ENCODE results near the gene PTPRK. TPM values are rescaled to one million over a fixed set of nuclear protein-coding genes. Genes with fewer than 3 reads are reported as not detected.

PTPRK gene
- total and polyA plus RNA-seq, 9 of the 15 experiments (the other 6 are each of a cell fraction or from before 2014, with no cell fraction given) = 0.04 to 0.51 TPM; not detected in 7

DNA sequence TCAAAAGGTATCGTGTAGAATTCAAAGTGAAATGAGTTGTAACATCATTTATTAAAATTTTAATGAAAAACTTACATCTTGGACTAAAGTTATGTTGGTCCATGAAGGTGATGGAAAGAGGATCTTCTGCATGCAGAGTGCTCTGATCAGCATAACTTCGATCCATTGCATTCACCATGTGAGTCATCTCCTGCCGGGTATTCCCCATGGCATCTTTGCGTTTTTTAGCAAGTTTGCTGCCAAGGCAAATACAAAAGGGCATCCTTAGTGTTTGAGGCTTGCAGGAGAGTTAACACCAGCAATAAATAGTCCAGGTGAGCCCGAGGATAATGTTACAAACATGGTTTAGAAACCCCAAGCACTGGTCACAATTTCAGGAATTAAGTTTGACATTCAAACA lies 515.4 kb downstream of the PTPRK start:
- 0% methylated on average over 5 of the region's 5 CpGs for WGBS (ENCODE audit: insufficient coverage, low coverage, missing lambda C conversion rate)
- ATAC-seq = no peak
- no peaks in the 10 kb centered on the region for H3K36me3 ChIP-seq (ENCODE audit: control insufficient read depth, insufficient read depth, low read length)
- POLR2A ChIA-PET = no interaction called here
- in situ Hi-C loops (cut with MboI) = no loop called here
- DNase-seq (ENCODE audit: extremely low read depth in 1 of 4, low spot score in 3 of 4) = no peak
- BruUV-seq (replicated peaks) = no TSS peak
- no peak overlapping the region for H3K4me3 ChIP-seq
- H3K9ac ChIP-seq (ENCODE audit: insufficient read depth in 1 of 2, low read depth in 2 of 2, low read length in 2 of 2) = no peak overlapping the region
- no peak overlapping the region for H2AFZ ChIP-seq (ENCODE audit: low read depth, low read length)
- FAIRE-seq = no peak
- H3K4me2 ChIP-seq (ENCODE audit: insufficient read depth, low read length) = no peak overlapping the region
- H3K9me1 ChIP-seq (ENCODE audit: control insufficient read depth, insufficient read depth, low read length) = no peaks in the 10 kb centered on the region
- H3K27ac ChIP-seq (ENCODE audit: extremely low read depth, low read depth, low read length) = no peak overlapping the region
- no peaks in the 10 kb centered on the region for H3K9me3 ChIP-seq (replicated peaks; ENCODE audit: control insufficient read depth, insufficient read depth, low read depth, low read length)
- no peaks in the 10 kb centered on the region for H3K4me1 ChIP-seq (replicated peaks in 1 of 2; ENCODE audit: control insufficient read depth in 2 of 2, insufficient read depth in 2 of 2, low read length in 2 of 2)
- intact Hi-C loops (cut with micrococcal nuclease) = no loop called here
- CTCF ChIA-PET (ENCODE audit: low intra/inter-chr PET ratio) = no interaction called here
- H4K20me1 ChIP-seq (replicated peaks; ENCODE audit: control insufficient read depth, insufficient read depth, low read length) = no peaks in the 10 kb centered on the region
- no peaks in the 10 kb centered on the region for H3K27me3 ChIP-seq (ENCODE audit: control insufficient read depth in 2 of 2, insufficient read depth in 2 of 2, low read length in 2 of 2)
- TF ChIP-seq CBX3 (IDR thresholded peaks at IDR 0.05; ENCODE audit: borderline replicate concordance in 1 of 2, low read length in 2 of 2) (no peak), NR2C1 (IDR thresholded peaks at IDR 0.05) (no peak), NR2C1 (tag; IDR thresholded peaks at IDR 0.05) (no peak), FOXA1 (IDR thresholded peaks at IDR 0.05; ENCODE audit: borderline replicate concordance) (no peak), U2AF2 (optimal IDR thresholded peaks at IDR 0.05; ENCODE audit: low read depth, low read length) (no peak), ATF4 (CRISPR knock-in tag; IDR thresholded peaks at IDR 0.05) (no peak), NR0B1 (IDR thresholded peaks at IDR 0.05; ENCODE audit: partially characterized antibody) (no peak), PRMT5 (CRISPR knock-in tag; IDR thresholded peaks at IDR 0.05) (no peak), CCNT2 (IDR thresholded peaks at IDR 0.05; ENCODE audit: borderline replicate concordance, extremely low read depth, insufficient read length, low read depth, low read length) (no peak), KLF16 (IDR thresholded peaks at IDR 0.05) (no peak), ZNF592 (IDR thresholded peaks at IDR 0.05) (no peak), ZNF695 (CRISPR knock-in tag; IDR thresholded peaks at IDR 0.05) (no peak), ZNF253 (CRISPR knock-in tag; conservative IDR thresholded peaks at IDR 0.05) (no peak)
- TF ChIP-seq, protein P1, sequence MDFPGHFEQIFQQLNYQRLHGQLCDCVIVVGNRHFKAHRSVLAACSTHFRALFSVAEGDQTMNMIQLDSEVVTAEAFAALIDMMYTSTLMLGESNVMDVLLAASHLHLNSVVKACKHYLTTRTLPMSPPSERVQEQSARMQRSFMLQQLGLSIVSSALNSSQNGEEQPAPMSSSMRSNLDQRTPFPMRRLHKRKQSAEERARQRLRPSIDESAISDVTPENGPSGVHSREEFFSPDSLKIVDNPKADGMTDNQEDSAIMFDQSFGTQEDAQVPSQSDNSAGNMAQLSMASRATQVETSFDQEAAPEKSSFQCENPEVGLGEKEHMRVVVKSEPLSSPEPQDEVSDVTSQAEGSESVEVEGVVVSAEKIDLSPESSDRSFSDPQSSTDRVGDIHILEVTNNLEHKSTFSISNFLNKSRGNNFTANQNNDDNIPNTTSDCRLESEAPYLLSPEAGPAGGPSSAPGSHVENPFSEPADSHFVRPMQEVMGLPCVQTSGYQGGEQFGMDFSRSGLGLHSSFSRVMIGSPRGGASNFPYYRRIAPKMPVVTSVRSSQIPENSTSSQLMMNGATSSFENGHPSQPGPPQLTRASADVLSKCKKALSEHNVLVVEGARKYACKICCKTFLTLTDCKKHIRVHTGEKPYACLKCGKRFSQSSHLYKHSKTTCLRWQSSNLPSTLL (IDR thresholded peaks at IDR 0.05) = no peak
- H3K79me2 ChIP-seq (ENCODE audit: control insufficient read depth, insufficient read depth, low read length) = no peaks in the 10 kb centered on the region

Data from K562 (cell line).